H1 (cell line): ENCODE data around the gene PALM. TPM values are rescaled to one million over a fixed set of nuclear protein-coding genes. Genes with fewer than 3 reads are reported as not detected.

Experiments
- CTCF ChIA-PET: fragments of 300-600 bp; sonication (Branson Sonifier 250); formaldehyde crosslinking; loops from one replicate; lab custom pipeline; 2021; ENCODE audit not compliant: partially characterized antibody; lab: Charles Lee
- POLR2A ChIA-PET: fragments of 300-600 bp; sonication (Branson Sonifier 250); formaldehyde crosslinking; loops from one replicate; lab custom pipeline; 2021; ENCODE audit warnings: inconsistent platforms; ENCODE audit not compliant: partially characterized antibody; lab: Charles Lee
- DNase-seq, 2 experiments: peaks; one replicate each; pipeline versions ENCODE4 v3.0.0 to v3.0.0-alpha.2; 2010 to 2022; ENCODE audit warnings: low spot score in 2 of 2, low read depth in 1 of 2, mixed read lengths in 1 of 2
- FAIRE-seq: peaks from 2 replicates; lab custom pipeline; 2011; peaks lifted over from hg19 to GRCh38; lab: Jason Lieb, UNC
- H2AFZ ChIP-seq: 2 replicates; pipeline ENCODE4 v1.8.1; 2012; ENCODE audit warnings: low read length, inconsistent platforms
- H2AK5ac ChIP-seq: 2 replicates; pipeline ENCODE4 v1.6.1; 2013; ENCODE audit warnings: low read depth, low read length
- H2BK120ac ChIP-seq: replicated peaks from 2 replicates; pipeline ENCODE3; 2013; ENCODE audit warnings: low read depth, low read length, inconsistent platforms
- H2BK12ac ChIP-seq: 2 replicates; pipeline ENCODE4 v1.6.1; 2013; ENCODE audit warnings: low read depth, low read length
- H2BK15ac ChIP-seq: 2 replicates; pipeline ENCODE4 v1.6.1; 2013; ENCODE audit warnings: low read length
- H2BK20ac ChIP-seq: 2 replicates; pipeline ENCODE4 v1.6.1; 2013; ENCODE audit warnings: low read length
- H2BK5ac ChIP-seq: 2 replicates; pipeline ENCODE4 v1.6.1; 2013; ENCODE audit warnings: low read depth, low read length
- H3K14ac ChIP-seq: 2 replicates; pipeline ENCODE4 v1.6.1; 2013; ENCODE audit warnings: inconsistent platforms; ENCODE audit not compliant: insufficient read length
- H3K18ac ChIP-seq: 2 replicates; pipeline ENCODE4 v1.6.1; 2013; ENCODE audit warnings: low read length; ENCODE audit errors: extremely low read depth
- H3K23ac ChIP-seq: 2 replicates; pipeline ENCODE4 v1.6.1; 2013; ENCODE audit warnings: inconsistent platforms; ENCODE audit not compliant: insufficient read length
- H3K23me2 ChIP-seq: 2 replicates; pipeline ENCODE4 v1.6.1; 2013; ENCODE audit warnings: low read depth, low read length
- H3K27ac ChIP-seq: 2 replicates; pipeline ENCODE4 v1.6.1; 2011; ENCODE audit warnings: low read depth, low read length, inconsistent platforms
- H3K27me3 ChIP-seq, 4 experiments: replicated peaks in 1 of 4; 1 replicate in 1 of 4; 2 replicates in 3 of 4; pipeline versions ENCODE4 v1.6.1 to v1.8.1; 2011 to 2013; ENCODE audit warnings: low read length in 3 of 4, mild to moderate bottlenecking in 3 of 4, inconsistent platforms in 2 of 4, mixed read lengths in 2 of 4, moderate library complexity in 1 of 4; ENCODE audit not compliant: control insufficient read depth in 3 of 4, insufficient read depth in 3 of 4; ENCODE audit errors: extremely low read depth in 1 of 4
- H3K36me3 ChIP-seq, 4 experiments: 2 replicates each; pipeline versions ENCODE4 v1.6.1 to v1.8.1; 2011 to 2013; ENCODE audit warnings: mild to moderate bottlenecking in 4 of 4, low read length in 3 of 4, moderate library complexity in 2 of 4, control low read depth in 1 of 4, inconsistent platforms in 1 of 4; ENCODE audit not compliant: insufficient read depth in 4 of 4, control insufficient read depth in 2 of 4
- H3K4ac ChIP-seq: replicated peaks from 2 replicates; pipeline ENCODE3; 2013; ENCODE audit warnings: low read length, low read depth, mixed read lengths, inconsistent platforms; ENCODE audit not compliant: insufficient read length
- H3K4me1 ChIP-seq, 4 experiments: replicated peaks in 1 of 4; 1 replicate in 1 of 4; 2 replicates in 3 of 4; pipeline versions ENCODE4 v1.6.1 to v1.8.1; 2011 to 2013; ENCODE audit warnings: low read length in 3 of 4, inconsistent platforms in 2 of 4, mixed read lengths in 1 of 4; ENCODE audit not compliant: insufficient read depth in 4 of 4, control insufficient read depth in 3 of 4
- H3K4me2 ChIP-seq, 2 experiments: 2 replicates each; pipeline versions ENCODE4 v1.6.1 to v1.8.1; 2011 to 2013; ENCODE audit warnings: low read depth in 2 of 2, low read length in 2 of 2, control low read depth in 1 of 2, inconsistent platforms in 1 of 2, mild to moderate bottlenecking in 1 of 2; ENCODE audit not compliant: insufficient read depth in 1 of 2
- H3K4me3 ChIP-seq, 4 experiments: fragments of 200-600, 300-600 bp in 1 of 4; sonication (generic), shearing (Covaris generic), sonication (Bioruptor Twin) in 1 of 4; 2 replicates each; pipeline versions ENCODE4 v1.5.1 to v1.8.1; 2011 to 2016; ENCODE audit warnings: low read length in 4 of 4, low read depth in 3 of 4, control low read depth in 2 of 4, inconsistent platforms in 2 of 4, mild to moderate bottlenecking in 2 of 4, mixed read lengths in 1 of 4, moderate library complexity in 1 of 4; ENCODE audit not compliant: insufficient read depth in 2 of 4; ENCODE audit errors: extremely low read depth in 1 of 4
- H3K56ac ChIP-seq: replicated peaks from 2 replicates; pipeline ENCODE3; 2013; ENCODE audit warnings: low read depth, mild to moderate bottlenecking, mixed read lengths, low read length, inconsistent platforms; ENCODE audit not compliant: insufficient read length
- H3K79me1 ChIP-seq: 2 replicates; pipeline ENCODE4 v1.6.1; 2013; ENCODE audit warnings: low read depth, low read length, control low read depth
- H3K79me2 ChIP-seq, 2 experiments: 2 replicates each; pipeline versions ENCODE4 v1.6.1 to v1.8.1; 2012 to 2013; ENCODE audit warnings: low read length in 2 of 2, mild to moderate bottlenecking in 2 of 2, inconsistent platforms in 1 of 2; ENCODE audit not compliant: insufficient read depth in 2 of 2, control insufficient read depth in 1 of 2
- H3K9ac ChIP-seq, 4 experiments: replicated peaks in 1 of 4; 1 replicate in 1 of 4; 2 replicates in 3 of 4; pipeline versions ENCODE4 v1.6.1 to v1.8.1; 2011 to 2013; ENCODE audit warnings: low read depth in 3 of 4, low read length in 3 of 4, control low read depth in 2 of 4, mild to moderate bottlenecking in 2 of 4, moderate library complexity in 2 of 4, inconsistent platforms in 1 of 4; ENCODE audit errors: extremely low read depth in 1 of 4
- H3K9me3 ChIP-seq, 2 experiments: 2 replicates each; pipeline versions ENCODE4 v1.6.1 to v1.8.1; 2012 to 2013; ENCODE audit warnings: mild to moderate bottlenecking in 2 of 2, moderate library complexity in 2 of 2, control low read depth in 1 of 2, inconsistent platforms in 1 of 2, low read depth in 1 of 2, low read length in 1 of 2, mixed read lengths in 1 of 2; ENCODE audit not compliant: insufficient read depth in 2 of 2
- H4K20me1 ChIP-seq, 2 experiments: replicated peaks in 1 of 2; 2 replicates each; pipeline versions ENCODE3 to v1.8.1; 2011 to 2013; ENCODE audit warnings: inconsistent platforms in 2 of 2, low read length in 2 of 2, mild to moderate bottlenecking in 1 of 2; ENCODE audit not compliant: insufficient read depth in 2 of 2, control insufficient read depth in 1 of 2
- H4K5ac ChIP-seq: 2 replicates; pipeline ENCODE4 v1.6.1; 2013; ENCODE audit warnings: low read length, low read depth, mixed read lengths, inconsistent platforms; ENCODE audit not compliant: insufficient read length
- H4K8ac ChIP-seq: 2 replicates; pipeline ENCODE4 v1.8.0; 2013; ENCODE audit warnings: mild to moderate bottlenecking, moderate library complexity, low read length, inconsistent platforms; ENCODE audit not compliant: insufficient read depth; ENCODE audit errors: extremely low read depth
- H4K91ac ChIP-seq: replicated peaks from 2 replicates; pipeline ENCODE3; 2013; ENCODE audit warnings: low read length, mixed read lengths, inconsistent platforms; ENCODE audit not compliant: insufficient read length
- ATF2 ChIP-seq: IDR thresholded peaks from 2 replicates; pipeline ENCODE4 v1.6.1; 2012; ENCODE audit warnings: low read length, inconsistent platforms
- BRCA1 ChIP-seq: IDR thresholded peaks from 2 replicates; pipeline ENCODE4 v1.6.1; 2012; ENCODE audit warnings: low read depth, low read length, improper control_type of control experiment
- CHD1 ChIP-seq: IDR thresholded peaks from 2 replicates; pipeline ENCODE4 v1.6.1; 2012; ENCODE audit warnings: low read depth, low read length, improper control_type of control experiment
- EP300 ChIP-seq, 2 experiments: IDR thresholded peaks; 1 replicate in 1 of 2; 2 replicates in 1 of 2; pipeline ENCODE4 v1.6.1; 2011 to 2012; ENCODE audit warnings: low read depth in 2 of 2, low read length in 2 of 2, mild to moderate bottlenecking in 2 of 2, borderline replicate concordance in 1 of 2, inconsistent platforms in 1 of 2, moderate library complexity in 1 of 2
- GABPA ChIP-seq: IDR thresholded peaks from 2 replicates; pipeline ENCODE4 v1.6.1; 2011; ENCODE audit warnings: mild to moderate bottlenecking, low read length, moderate library complexity, borderline replicate concordance; ENCODE audit not compliant: insufficient read depth
- JUN ChIP-seq: IDR thresholded peaks from 2 replicates; pipeline ENCODE4 v1.6.1; 2011; ENCODE audit warnings: low read depth, mild to moderate bottlenecking, improper control_type of control experiment, low read length
- POU5F1 ChIP-seq: IDR thresholded peaks from 2 replicates; pipeline ENCODE4 v1.6.1; 2011; ENCODE audit warnings: low read depth, mild to moderate bottlenecking, low read length, moderate library complexity
- SP1 ChIP-seq: IDR thresholded peaks from 2 replicates; pipeline ENCODE4 v1.6.1; 2011; ENCODE audit warnings: low read depth, low read length
- SP2 ChIP-seq: IDR thresholded peaks from 2 replicates; pipeline ENCODE4 v1.6.1; 2012; ENCODE audit warnings: mild to moderate bottlenecking, low read length, inconsistent platforms
- WGBS, 2 experiments: shearing (Covaris generic) in 1 of 2; methylation state at CpG; one replicate each; pipeline versions ENCODE4 v1.1.6 to v1.1.7; 2013 to 2015; ENCODE audit warnings: low lambda C conversion rate in 2 of 2, mixed read lengths in 2 of 2, inconsistent platforms in 1 of 2, low coverage in 1 of 2, missing lambda C conversion rate in 1 of 2; ENCODE audit not compliant: insufficient replicate concordance in 2 of 2, insufficient coverage in 1 of 2, insufficient read length in 1 of 2; ENCODE audit errors: extremely low coverage in 1 of 2, missing lambda C conversion rate in 1 of 2; 5-methylcytosine and 5-hydroxymethylcytosine counted together
- polyA plus RNA-seq, 7 experiments: library from polyadenylated mRNA; depleted of rRNA in 3 of 7; stranded (reverse) in 5 of 7; unstranded in 2 of 7; fragments of >200 nt in 5 of 7; fragments of 200-250 nt in 2 of 7; gene quantifications; 1 replicate in 5 of 7; 2 replicates in 1 of 7; 4 replicates in 1 of 7; pipeline versions ENCODE4 v1.2.1 to v1.2.3, GENCODE V29; 2011 to 2013; ENCODE audit warnings: missing spikeins in 2 of 7, mixed read lengths in 2 of 7
- total RNA-seq: library from RNA; stranded (reverse); fragmentation: NEBNext Ultra II Directional; extraction: Animal tissue kit (Norgen Biotek cat#: 25700); gene quantifications from 2 replicates; pipeline ENCODE4 v1.2.1, GENCODE V29; 2021

The PALM gene
- total and polyA plus RNA-seq, 2 of the 8 experiments (the other 6 are each of a cell fraction or from before 2014, with no cell fraction given) = 5.7 to 16.5 TPM

GRCh38 chr19:736125-736524, 27.4 kb downstream of the PALM start:
- no peak for TF ChIP-seq SP1
- no peak for TF ChIP-seq ATF2
- no peak for TF ChIP-seq BRCA1
- no peak for TF ChIP-seq POU5F1
- TF ChIP-seq JUN = no peak
- TF ChIP-seq CHD1 = no peak
- no peak for TF ChIP-seq SP2
- no peak for TF ChIP-seq GABPA
- TF ChIP-seq EP300 (IDR thresholded peaks at IDR 0.05; ENCODE audit: borderline replicate concordance in 1 of 2, low read depth in 2 of 2, low read length in 2 of 2) = no peak
- TF ChIP-seq, all 59 proteins: peak for 0
- H2AK5ac ChIP-seq = no peak overlapping the region
- no peak for DNase-seq

More at GRCh38 chr19:736125-736524, 27.4 kb downstream of the PALM start:
- H3K79me2 ChIP-seq = no peaks in the 10 kb centered on the region
- H3K4me1 ChIP-seq = no peaks in the 10 kb centered on the region
- no peak overlapping the region for H3K4me2 ChIP-seq
- H4K8ac ChIP-seq = no peak overlapping the region
- H2BK120ac ChIP-seq = no peak overlapping the region
- no peak overlapping the region for H3K27ac ChIP-seq
- H2BK15ac ChIP-seq = no peak overlapping the region
- no peak overlapping the region for H4K91ac ChIP-seq
- no peak overlapping the region for H4K5ac ChIP-seq
- H3K79me1 ChIP-seq = no peaks in the 10 kb centered on the region
- no peak overlapping the region for H3K4ac ChIP-seq
- H3K4me3 ChIP-seq = no peak overlapping the region
- no peak overlapping the region for H2BK20ac ChIP-seq
- no peaks in the 10 kb centered on the region for H3K27me3 ChIP-seq
- H3K36me3 ChIP-seq = no peaks in the 10 kb centered on the region
- CTCF ChIA-PET = interaction anchor here (1.4 to 1.6 kb wide), 3 partner anchors 24 to 66 kb away, joined by 4 to 6 read pairs (median 6); no protein-coding TSS in a partner anchor
- no peak overlapping the region for H3K23ac ChIP-seq
- no peak overlapping the region for H2BK5ac ChIP-seq
- no peaks in the 10 kb centered on the region for H3K23me2 ChIP-seq
- H3K9me3 ChIP-seq = no peaks in the 10 kb centered on the region
- H2BK12ac ChIP-seq = no peak overlapping the region
- no peak overlapping the region for H3K14ac ChIP-seq
- WGBS, 2 experiments = 86% methylated on average over 23 of the region's 32 CpGs; no CpG with 5 or more reads in 1 of the 2 experiments
- no peak for FAIRE-seq
- H2AFZ ChIP-seq = no peak overlapping the region
- POLR2A ChIA-PET = interaction anchor here (0.7 kb wide), 1 partner anchor 51 kb away, joined by 3 read pairs; no protein-coding TSS in a partner anchor
- H3K9ac ChIP-seq = no peak overlapping the region
- H4K20me1 ChIP-seq = peaks cover 0 to 7% of the 10 kb centered on the region in 2 experiments
- H3K56ac ChIP-seq = no peak overlapping the region
- H3K18ac ChIP-seq = no peak overlapping the region
